ENCODE results near the gene CFC1B. TPM values are rescaled to one million over a fixed set of nuclear protein-coding genes. Genes with fewer than 3 reads are reported as not detected.

CFC1B gene
- total and polyA plus RNA-seq, 2 experiments from 2014 or later = not detected

Small RNA genes lying within 50 kb of the gene (small RNA-seq; reads per million reads assigned to genes)
- not detected for gene RF00017 (ENCODE audit: low replicate concordance)
- gene RNU6-473P (ENCODE audit: low replicate concordance) = not detected

Other genes with a start within 250 kb of the CFC1B start
- 113 and 147 TPM in 2 replicates for gene IMP4, start 178.3 kb upstream of the CFC1B start, total RNA-seq (2014; rRNA removed; shearing (Covaris generic))
- gene IMP4, start 178.3 kb upstream of the CFC1B start, polyA plus RNA-seq (2016; fragmentation: Nextera tagmentation; extraction: Ambion mirVana) = 87.8 and 88.6 TPM in 2 replicates
- 9.8 and 10.9 TPM in 2 replicates for gene PTPN18, start 165.2 kb upstream of the CFC1B start, total RNA-seq (2014; rRNA removed; shearing (Covaris generic))
- gene PTPN18, start 165.2 kb upstream of the CFC1B start, polyA plus RNA-seq (2016; fragmentation: Nextera tagmentation; extraction: Ambion mirVana) = 8.7 and 10.1 TPM in 2 replicates
- 0.08 and 0.56 TPM in 2 replicates for gene POTEI, start 11.9 kb upstream of the CFC1B start, total RNA-seq (2014; rRNA removed; shearing (Covaris generic))
- 0.24 and 0.30 TPM in 2 replicates for gene POTEI, start 11.9 kb upstream of the CFC1B start, polyA plus RNA-seq (2016; fragmentation: Nextera tagmentation; extraction: Ambion mirVana)
- gene CFC1, start 78.4 kb downstream of the CFC1B start, total RNA-seq (2014; rRNA removed; shearing (Covaris generic)) = not detected in 2 replicates
- gene CFC1, start 78.4 kb downstream of the CFC1B start, polyA plus RNA-seq (2016; fragmentation: Nextera tagmentation; extraction: Ambion mirVana) = 0.28 and 0.66 TPM in 2 replicates
- gene POTEJ, start 90.2 kb downstream of the CFC1B start, total RNA-seq (2014; rRNA removed; shearing (Covaris generic)) = 0.63 TPM in 1 of 2 replicates, not detected in the other
- gene POTEJ, start 90.2 kb downstream of the CFC1B start, polyA plus RNA-seq (2016; fragmentation: Nextera tagmentation; extraction: Ambion mirVana) = 0.06 TPM in 1 of 2 replicates, not detected in the other
- not detected in 2 replicates for gene GPR148, start 207.8 kb downstream of the CFC1B start, total RNA-seq (2014; rRNA removed; shearing (Covaris generic))
- 0.16 TPM in 1 of 2 replicates, not detected in the other for gene GPR148, start 207.8 kb downstream of the CFC1B start, polyA plus RNA-seq (2016; fragmentation: Nextera tagmentation; extraction: Ambion mirVana)
- gene AMER3, start 234.3 kb downstream of the CFC1B start, total RNA-seq (2014; rRNA removed; shearing (Covaris generic)) = 0.49 and 0.62 TPM in 2 replicates
- gene AMER3, start 234.3 kb downstream of the CFC1B start, polyA plus RNA-seq (2016; fragmentation: Nextera tagmentation; extraction: Ambion mirVana) = 0.05 TPM in 1 of 2 replicates, not detected in the other

Data from GM23338 (cell line).